Ascending aorta (tissue), 2 donors: Measurements from ENCODE around the gene ELFN1. TPM values are rescaled to one million over a fixed set of nuclear protein-coding genes. Genes with fewer than 3 reads are reported as not detected.

Experiments
- DNase-seq, 2 donors: peaks; one replicate each; pipeline ENCODE4 v3.0.0-alpha.2; 2019; ENCODE audit warnings: low spot score in 2 of 2
- H3K27ac ChIP-seq, 2 donors: fragments of 200-600 bp; sonication (generic); one replicate each; pipeline ENCODE4 v1.5.1; 2016 to 2017; ENCODE audit warnings: mild to moderate bottlenecking in 1 of 2
- H3K27me3 ChIP-seq: fragments of 200-600 bp; sonication (generic); one replicate; pipeline ENCODE4 v1.5.1; 2017
- H3K36me3 ChIP-seq, 2 donors: fragments of 200-600 bp; sonication (generic); one replicate each; pipeline ENCODE4 v1.5.1; 2016
- H3K4me1 ChIP-seq, 2 donors: fragments of 200-600 bp; sonication (generic); one replicate each; pipeline ENCODE4 v1.5.1; 2016 to 2017; ENCODE audit warnings: mild to moderate bottlenecking in 1 of 2
- H3K4me3 ChIP-seq, 2 donors: fragments of 200-600 bp; sonication (generic); one replicate each; pipeline ENCODE4 v1.5.1; 2016 to 2017; ENCODE audit warnings: mild to moderate bottlenecking in 1 of 2
- H3K9me3 ChIP-seq, 2 donors: fragments of 200-600 bp; sonication (generic); one replicate each; pipeline ENCODE4 v1.5.1; 2016
- CTCF ChIP-seq, 3 experiments: fragments of 200-600 bp in 2 of 3; fragments of 450-650 bp in 1 of 3; sonication (generic) in 2 of 3; IDR thresholded peaks; one replicate each; pipeline ENCODE4 v1.5.1; 2016 to 2019; ENCODE audit warnings: antibody characterized with exemption in 3 of 3, mild to moderate bottlenecking in 1 of 3, moderate library complexity in 1 of 3
- intact Hi-C: fragments of 100-400 bp; cut with DNase I; formaldehyde crosslinking; loops from one replicate; pipeline ENCODE4 v1.15.1; 2023
- total RNA-seq: library from RNA; depleted of rRNA; stranded (reverse); fragments of >200 nt; gene quantifications from one replicate; pipeline ENCODE4 v1.1.0, GENCODE V29; 2016

Gene ELFN1
- total RNA-seq, 1 donor from 2014 or later: 7.3 TPM

GRCh38 chr7:1709900-1710299 lies 39.8 kb downstream of the ELFN1 start:
- no peak for DNase-seq
- H3K9me3 ChIP-seq: peaks cover 4% of the 10 kb centered on the region in 2 donors
- no peaks in the 10 kb centered on the region for H3K36me3 ChIP-seq
- H3K4me1 ChIP-seq: no peaks in the 10 kb centered on the region
- H3K27me3 ChIP-seq: no peaks in the 10 kb centered on the region
- intact Hi-C loops: no loop called here
- H3K4me3 ChIP-seq: no peak overlapping the region
- H3K27ac ChIP-seq: no peak overlapping the region
- peak in 1 of 3 experiments; percentile 15 for TF ChIP-seq CTCF (IDR thresholded peaks at IDR 0.05)

- Histone ChIP-seq H3K4me1 (no peaks in the 10 kb centered on the region), H3K36me3 (no peaks in the 10 kb centered on the region), H3K4me3 (no peak overlapping the region), H3K9me3 (peaks cover 4% of the 10 kb centered on the region in 2 donors), H3K27me3 (no peaks in the 10 kb centered on the region), H3K27ac (no peak overlapping the region)
- no peak for TF ChIP-seq CTCF (IDR thresholded peaks at IDR 0.05)
- no peak for DNase-seq
- intact Hi-C loops: no loop called here
These were observed 40.9 kb downstream of the ELFN1 start for GRCh38 chr7:1710936-1711335.

DNA sequence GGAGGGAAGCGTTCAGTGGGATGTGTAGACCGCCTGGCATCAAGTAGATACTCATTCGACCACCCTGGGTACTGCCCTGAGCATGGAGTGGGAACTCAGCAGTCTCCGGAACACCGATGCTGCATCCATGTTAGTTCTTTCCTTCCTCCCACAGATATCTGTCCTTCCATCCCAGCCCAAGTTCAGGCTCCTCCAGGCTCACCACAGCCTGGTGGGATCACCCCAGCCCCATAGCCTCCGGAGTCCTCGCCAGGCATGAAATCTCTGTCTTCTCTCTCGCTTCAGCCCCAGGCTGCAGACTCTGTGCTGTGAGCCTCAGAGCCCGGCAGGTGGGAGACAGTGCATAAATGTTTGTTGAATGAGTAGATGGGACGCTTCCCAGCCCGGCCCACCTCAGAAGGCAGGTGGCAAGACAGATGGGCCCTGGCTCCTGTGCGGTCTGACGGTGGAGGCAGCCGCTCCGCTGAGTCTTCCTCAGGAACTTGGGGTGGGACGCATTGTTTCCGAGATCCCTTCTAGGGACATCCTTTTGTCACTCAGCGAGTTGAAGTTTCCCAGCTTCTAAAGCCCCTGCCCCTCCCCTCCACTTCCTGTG lies 42.9 kb downstream of the ELFN1 start:
- H3K4me1 ChIP-seq: no peaks in the 10 kb centered on the region
- intact Hi-C loops: no loop called here
- TF ChIP-seq CTCF (IDR thresholded peaks at IDR 0.05): no peak
- H3K27me3 ChIP-seq: no peaks in the 10 kb centered on the region
- no peak overlapping the region for H3K27ac ChIP-seq
- no peak for DNase-seq
- H3K4me3 ChIP-seq: no peak overlapping the region
- H3K36me3 ChIP-seq: no peaks in the 10 kb centered on the region
- H3K9me3 ChIP-seq: peaks cover 4% of the 10 kb centered on the region in 2 donors

- Histone ChIP-seq H3K4me1 (no peaks in the 10 kb centered on the region), H3K9me3 (peaks cover 4% of the 10 kb centered on the region in 2 donors), H3K36me3 (no peaks in the 10 kb centered on the region), H3K4me3 (no peak overlapping the region), H3K27me3 (no peaks in the 10 kb centered on the region), H3K27ac (no peak overlapping the region)
- intact Hi-C loops: no loop called here
- TF ChIP-seq CTCF (IDR thresholded peaks at IDR 0.05): no peak
- no peak for DNase-seq
These were observed 43.7 kb downstream of the ELFN1 start for GRCh38 chr7:1713502-1714484.

DNA sequence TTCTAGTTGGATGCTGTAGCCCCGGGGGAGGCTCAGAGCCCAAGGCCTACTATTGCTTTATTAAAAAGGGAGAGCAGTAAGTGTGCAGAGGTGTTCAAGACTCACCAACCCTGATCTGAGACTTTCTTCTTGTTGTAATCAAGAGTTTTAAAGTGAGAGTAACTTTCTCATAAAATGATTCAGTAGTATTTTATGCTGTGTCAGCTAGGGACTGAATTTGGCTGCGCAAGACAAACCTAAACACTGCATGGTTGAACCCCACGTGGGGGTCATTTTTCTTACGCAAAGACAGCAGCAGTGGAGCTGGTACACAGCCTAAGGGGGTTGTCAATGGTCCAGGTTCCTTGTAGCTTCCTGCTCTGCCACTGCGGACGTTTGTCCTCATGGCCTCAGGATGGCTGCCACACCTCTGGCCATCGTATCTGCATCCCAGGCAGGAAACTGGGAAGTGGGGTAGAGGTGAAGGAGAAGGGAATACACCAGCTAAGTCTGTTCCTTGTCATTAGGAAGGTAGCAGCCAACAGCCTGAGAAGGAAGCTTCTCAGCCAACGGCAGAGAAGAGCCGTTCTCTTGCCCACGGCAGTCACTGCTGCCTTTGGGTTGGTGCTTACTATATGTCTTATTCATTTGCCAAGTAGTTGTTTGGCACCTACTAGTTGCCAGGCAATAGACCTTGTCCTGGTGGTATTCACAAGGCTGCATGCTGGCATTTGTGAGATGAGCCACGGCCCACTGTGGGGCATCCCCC lies 44.7 kb downstream of the ELFN1 start:
- H3K4me1 ChIP-seq: no peaks in the 10 kb centered on the region
- no peak overlapping the region for H3K4me3 ChIP-seq
- no peaks in the 10 kb centered on the region for H3K27me3 ChIP-seq
- H3K36me3 ChIP-seq: no peaks in the 10 kb centered on the region
- H3K27ac ChIP-seq: no peak overlapping the region
- intact Hi-C loops: no loop called here
- peaks cover 3 to 4% of the 10 kb centered on the region in 2 donors for H3K9me3 ChIP-seq
- no peak for TF ChIP-seq CTCF (IDR thresholded peaks at IDR 0.05)
- no peak for DNase-seq
